ENCODE results near the gene CEP295NL.
"Not testable (repeated sequence)": the region's sequence is repeated elsewhere in the genome, so short reads cannot be mapped to it uniquely, and the experiment has no call there.

CEP295NL gene

DNA sequence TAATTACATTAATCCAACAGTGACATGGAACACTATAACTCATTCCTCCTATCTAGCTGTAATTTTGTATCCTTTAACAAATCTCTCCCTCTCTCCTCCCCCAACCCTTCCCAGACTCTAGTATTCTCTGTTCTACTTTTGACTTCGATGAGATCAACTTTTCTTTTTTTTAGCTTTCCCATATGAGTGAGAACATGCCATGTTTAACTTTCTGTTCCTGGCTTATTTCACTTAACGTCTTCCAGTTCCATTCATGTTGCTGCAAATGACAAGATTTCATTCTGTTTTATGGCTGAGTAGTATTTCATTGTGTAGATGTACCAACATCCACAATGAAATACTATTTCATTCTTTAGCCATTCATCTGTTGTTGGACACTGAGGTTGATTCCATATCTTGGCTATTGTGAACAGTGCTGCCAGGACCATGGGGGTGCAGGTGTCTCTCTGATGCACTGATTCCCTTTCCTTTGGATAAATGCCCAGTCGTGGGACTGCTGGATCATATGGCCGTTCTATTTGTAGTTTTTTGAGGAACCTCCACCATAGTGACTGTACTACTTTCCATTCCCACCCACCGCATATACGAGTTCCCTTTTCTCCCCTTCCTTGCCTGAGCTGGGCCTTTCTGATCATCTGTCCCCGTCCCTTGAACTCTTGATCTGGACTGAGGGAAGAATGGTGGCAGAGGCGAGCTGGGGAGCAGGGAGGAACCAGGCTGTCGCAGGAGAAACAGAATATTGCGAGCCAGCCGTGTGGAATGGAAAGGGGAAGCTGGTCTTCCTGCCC lies 7.7 kb upstream of the CEP295NL start:
- FAIRE-seq (no peak), DNase-seq (ENCODE audit: insufficient read length, low spot score) (no peak)

DNA sequence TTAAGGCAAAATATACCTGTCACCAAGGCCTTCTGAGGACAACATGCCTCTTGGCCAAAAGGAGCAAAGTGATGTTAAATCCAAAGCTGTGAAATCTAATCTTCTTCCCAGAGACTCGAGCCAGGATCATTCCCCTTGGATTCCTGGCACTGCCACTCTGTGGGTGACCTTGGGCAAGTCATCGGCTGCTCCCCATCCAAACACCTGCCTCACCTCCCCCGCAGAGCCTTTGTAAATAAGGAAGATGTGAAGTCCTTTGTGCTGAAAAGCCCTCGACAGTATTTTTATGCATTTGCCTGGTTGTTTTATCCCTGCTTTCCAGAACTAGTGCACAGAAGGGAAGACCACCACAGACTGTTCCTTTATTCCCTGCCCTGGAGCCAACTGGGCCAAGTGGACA lies 5.4 kb upstream of the CEP295NL start:
- FAIRE-seq, result no peak

GRCh38 chr17:78905541-78905940 lies 2.5 kb upstream of the CEP295NL start:
- FAIRE-seq (no peak), DNase-seq (ENCODE audit: insufficient read length, low spot score) (no peak)

More for the DNA sequence above, 5.4 kb upstream of the CEP295NL start:
- DNase-seq (ENCODE audit: insufficient read length, low spot score), result no peak

DNA sequence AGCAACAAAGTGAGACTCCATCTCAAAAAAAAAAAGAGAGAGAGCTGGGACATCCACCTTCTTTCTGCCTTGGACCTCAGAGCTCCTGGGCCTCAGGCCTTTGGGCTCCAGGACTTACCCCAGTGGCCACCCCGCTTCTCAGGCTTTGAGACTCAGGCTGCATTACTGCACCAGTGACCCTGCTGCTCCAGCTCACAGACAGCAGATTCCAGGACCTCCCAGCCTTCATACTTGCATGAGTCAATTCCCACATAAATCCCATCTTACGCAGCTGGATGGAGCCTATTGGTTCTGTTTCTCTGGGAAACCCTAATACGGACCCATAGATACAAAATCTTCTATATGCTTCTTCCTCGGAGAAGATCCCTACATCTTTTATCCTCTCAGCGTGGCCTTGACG lies 2.1 kb upstream of the CEP295NL start:
- DNase-seq (ENCODE audit: insufficient read length, low spot score) (no peak), FAIRE-seq (no peak)

GRCh38 chr17:78904371-78904770 lies 1.4 kb upstream of the CEP295NL start:
- DNase-seq (ENCODE audit: insufficient read length, low spot score) (no peak), FAIRE-seq (no peak)

GRCh38 chr17:78902231-78902630 lies 770 bp downstream of the CEP295NL start:
- FAIRE-seq; DNase-seq (ENCODE audit: insufficient read length, low spot score): not testable (repeated sequence)

DNA sequence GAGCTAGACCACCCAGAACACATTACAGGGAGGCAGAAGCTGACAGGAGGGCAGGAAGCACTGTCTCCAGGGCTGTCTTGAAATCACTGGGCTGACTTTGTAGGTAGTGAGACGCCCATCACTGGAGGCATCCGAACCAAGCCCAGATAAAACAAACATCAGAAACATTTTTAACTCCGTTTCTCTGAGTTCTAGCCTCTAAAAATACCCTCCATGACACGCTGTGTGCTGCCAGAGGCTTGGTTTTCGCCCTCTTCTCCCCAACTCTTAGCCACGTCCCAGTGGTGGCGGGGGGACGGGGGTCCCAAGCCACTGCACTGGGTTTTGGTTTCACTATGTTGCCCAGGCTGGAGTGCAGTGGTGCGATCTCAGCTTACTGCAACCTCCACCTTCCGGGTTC lies 1.2 kb downstream of the CEP295NL start:
- FAIRE-seq, result no peak

GRCh38 chr17:78900816-78901215 lies 2.2 kb downstream of the CEP295NL start:
- DNase-seq (ENCODE audit: insufficient read length, low spot score) (no peak), FAIRE-seq (no peak)

More for the DNA sequence above, 1.2 kb downstream of the CEP295NL start:
- DNase-seq (ENCODE audit: insufficient read length, low spot score), result no peak

GRCh38 chr17:78899361-78900260 lies 3.4 kb downstream of the CEP295NL start:
- DNase-seq (ENCODE audit: insufficient read length, low spot score) (no peak), FAIRE-seq (no peak)

- DNase-seq (ENCODE audit: insufficient read length, low spot score) (no peak), FAIRE-seq (no peak)
These were observed 4.1 kb downstream of the CEP295NL start for GRCh38 chr17:78898947-78899346.

DNA sequence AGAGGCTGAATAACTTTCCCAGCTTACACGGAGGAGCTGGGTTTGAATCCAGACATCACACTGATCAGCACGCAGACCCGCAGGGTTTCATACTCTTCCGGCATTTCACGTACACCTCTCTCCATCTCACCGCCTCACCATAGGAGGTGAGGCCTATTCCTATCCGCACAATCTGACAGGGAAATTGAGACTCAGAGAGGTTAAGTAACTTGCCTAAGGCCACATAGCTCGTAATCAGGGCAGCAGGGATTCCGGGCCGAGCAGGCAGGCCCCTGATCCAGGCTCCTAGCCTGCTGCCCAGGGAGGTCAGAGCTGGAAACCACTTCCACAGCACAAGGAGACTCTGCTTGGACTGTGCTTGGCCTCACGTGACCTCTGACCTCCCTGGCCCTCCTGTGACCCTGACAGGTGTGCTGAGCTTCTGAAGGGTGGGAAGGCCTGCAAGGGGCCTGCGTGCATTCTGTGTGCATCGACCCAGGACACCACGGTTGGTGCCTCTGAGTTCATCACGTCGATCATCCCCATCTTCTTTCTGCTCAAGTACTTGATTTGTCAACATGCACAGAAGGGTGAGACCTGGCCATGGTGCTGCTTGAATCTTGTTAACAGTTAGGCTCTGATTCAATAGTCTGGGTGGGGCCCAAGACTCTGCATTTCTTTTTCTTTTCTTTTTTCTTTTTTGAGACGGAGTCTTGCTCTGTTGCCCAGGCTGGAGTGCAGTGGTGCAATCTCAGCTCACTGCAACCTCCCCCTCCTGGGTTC lies 4.7 kb downstream of the CEP295NL start:
- FAIRE-seq, result no peak
- no peak for DNase-seq (ENCODE audit: insufficient read length, low spot score)

DNA sequence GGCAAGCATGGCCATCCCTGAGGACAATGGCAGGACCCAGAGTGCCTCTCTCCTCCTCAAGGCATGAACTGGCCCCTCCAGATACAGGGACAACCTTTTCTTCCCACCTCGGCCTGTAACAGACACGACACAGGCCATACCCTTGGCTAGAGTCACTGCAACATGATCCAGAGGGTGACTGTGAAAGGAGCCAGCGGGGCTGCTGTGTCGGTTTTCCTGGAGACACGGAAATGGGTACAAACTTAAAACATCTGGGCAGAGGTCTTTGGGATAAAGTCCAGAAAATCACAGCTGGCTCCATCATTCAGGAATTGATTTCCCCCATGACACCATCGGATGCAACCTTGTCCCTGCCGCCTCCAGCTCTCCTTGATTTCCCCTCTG lies 5.3 kb downstream of the CEP295NL start:
- DNase-seq (ENCODE audit: insufficient read length, low spot score) (no peak), FAIRE-seq (no peak)

DNA sequence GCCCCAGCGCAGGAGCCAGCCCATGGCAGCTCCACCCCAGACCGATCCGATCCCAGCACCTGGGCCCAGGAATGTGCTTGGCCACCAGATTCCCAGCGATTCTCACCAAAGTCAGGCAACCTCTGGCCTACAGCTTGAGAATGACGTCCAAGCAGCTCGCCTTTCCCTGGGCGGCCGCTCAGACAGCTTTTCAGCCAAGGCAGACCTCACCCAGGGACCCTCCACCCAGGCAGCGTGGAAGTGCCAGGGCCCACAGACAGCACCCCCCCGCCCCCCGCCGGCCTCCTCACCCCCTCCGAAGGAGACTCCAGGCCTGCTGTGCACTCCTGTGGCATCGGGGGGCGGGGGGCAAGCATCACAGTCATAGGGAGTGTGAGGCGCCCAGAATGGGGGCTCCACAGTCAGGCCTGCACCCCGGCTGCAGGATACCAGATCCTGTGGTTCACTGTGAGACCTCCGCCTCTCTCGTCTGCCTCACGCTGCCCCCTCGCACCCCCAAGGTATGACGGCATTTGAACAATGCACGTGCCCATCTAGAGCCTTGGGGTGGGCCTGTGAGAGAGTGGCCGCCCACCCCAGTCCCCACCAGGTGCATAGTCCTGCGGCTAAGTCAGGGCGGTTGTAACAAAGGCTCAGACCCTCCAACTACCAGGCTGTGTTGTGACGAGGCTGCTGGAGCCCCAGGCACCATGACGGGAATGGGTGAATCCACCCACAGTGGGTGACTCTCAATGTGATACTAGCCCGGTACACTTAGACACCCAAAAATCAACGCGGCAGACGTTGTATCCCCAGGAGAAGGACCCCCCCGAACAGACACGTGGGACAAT lies 6.0 kb downstream of the CEP295NL start:
- DNase-seq (ENCODE audit: insufficient read length, low spot score), result no peak
- FAIRE-seq, result peak; percentile 20

- FAIRE-seq (no peak), DNase-seq (ENCODE audit: insufficient read length, low spot score) (no peak)
These were observed 6.7 kb downstream of the CEP295NL start for GRCh38 chr17:78896091-78896833.

- no peak for DNase-seq (ENCODE audit: insufficient read length, low spot score)
- no peak for FAIRE-seq
These were observed 7.7 kb downstream of the CEP295NL start for GRCh38 chr17:78895322-78895721.

DNA sequence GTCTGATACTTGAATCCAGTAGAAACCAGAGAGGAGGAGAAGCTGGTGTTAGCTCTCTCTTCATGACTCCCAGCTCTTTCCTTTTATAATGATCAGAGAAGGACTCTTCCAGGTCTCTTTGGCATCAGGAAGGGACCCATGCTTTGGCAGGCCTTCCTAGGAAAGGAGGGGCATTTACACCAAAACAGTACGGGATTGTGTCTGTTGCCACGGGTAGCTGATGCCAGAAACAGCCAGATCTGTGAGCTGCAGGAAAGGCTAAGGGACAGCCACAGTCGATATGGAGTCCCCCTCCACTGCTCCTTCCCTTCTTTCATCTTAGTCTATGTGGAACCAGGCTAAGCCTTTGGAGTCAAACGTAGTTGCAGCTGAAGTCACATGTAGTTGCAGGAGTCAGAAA lies 9.3 kb downstream of the CEP295NL start:
- DNase-seq (ENCODE audit: insufficient read length, low spot score), result no peak
- FAIRE-seq, result no peak

- FAIRE-seq, result peak; percentile 94
- no peak for DNase-seq (ENCODE audit: insufficient read length, low spot score)
These were observed 10.0 kb downstream of the CEP295NL start for GRCh38 chr17:78892936-78893379.

GRCh38 chr17:78892520-78892919 lies 10.5 kb downstream of the CEP295NL start:
- DNase-seq (ENCODE audit: insufficient read length, low spot score), result no peak
- no peak for FAIRE-seq

DNA sequence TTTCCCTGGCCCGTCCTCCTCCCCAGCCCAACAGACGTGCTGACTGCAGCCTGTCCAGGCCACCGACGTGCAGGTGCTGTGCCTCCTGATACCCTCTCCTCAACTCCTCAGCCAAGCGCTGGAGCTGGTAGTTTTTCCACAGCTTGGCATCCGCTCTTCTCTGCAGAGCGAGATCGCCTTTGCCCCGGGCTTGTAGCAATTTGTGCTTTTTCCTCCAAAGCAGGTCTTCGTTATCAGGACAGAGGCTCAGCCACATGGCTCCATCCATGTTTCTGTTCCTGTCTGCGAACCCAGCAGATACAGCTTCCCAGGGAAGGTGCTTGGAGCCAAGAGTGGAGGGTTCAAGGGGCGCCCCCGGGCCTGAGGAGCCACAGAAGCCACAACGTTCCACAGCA lies 10.9 kb downstream of the CEP295NL start:
- no peak for DNase-seq (ENCODE audit: insufficient read length, low spot score)
- FAIRE-seq, result no peak
